PC-9 (cell line): Measurements from ENCODE around the gene RBMS3. TPM values are rescaled to one million over a fixed set of nuclear protein-coding genes. Genes with fewer than 3 reads are reported as not detected.

Experiments
- BruUV-seq: library from RNA; stranded (reverse); fragments of 400-500 nt; replicated peaks from 2 replicates; lab custom pipeline; 2021; lab: Mats Ljungman, UMichigan
- CTCF ChIA-PET: fragments of 300-600 bp; sonication (Branson Sonifier 250); formaldehyde crosslinking; loops from one replicate; lab custom pipeline; 2022; ENCODE audit warnings: antibody characterized with exemption; lab: Charles Lee
- POLR2A ChIA-PET: fragments of 300-600 bp; sonication (Branson Sonifier 250); formaldehyde crosslinking; loops from one replicate; lab custom pipeline; 2022; ENCODE audit warnings: antibody characterized with exemption; ENCODE audit not compliant: unreplicated experiment; lab: Charles Lee
- DNase-seq, 2 experiments: peaks; one replicate each; pipeline versions ENCODE4 v3.0.0 to v3.0.0-alpha.2; 2015 to 2022; ENCODE audit warnings: mixed read lengths in 1 of 2
- H2AFZ ChIP-seq: fragments of 200-600 bp; sonication (generic); 2 replicates; pipeline ENCODE4 v1.8.1; 2017; ENCODE audit warnings: antibody characterized with exemption
- H3F3A ChIP-seq: fragments of 200-600 bp; sonication (generic); 2 replicates; pipeline ENCODE4 v1.8.1; 2017; ENCODE audit warnings: antibody characterized with exemption, mild to moderate bottlenecking, low read depth; ENCODE audit not compliant: insufficient read depth
- H3K27ac ChIP-seq: fragments of 200-600 bp; sonication (generic); 2 replicates; pipeline ENCODE4 v1.6.1; 2016; ENCODE audit warnings: mixed run types
- H3K27me3 ChIP-seq: fragments of 200-600 bp; sonication (generic); 2 replicates; pipeline ENCODE4 v1.6.1; 2016; ENCODE audit warnings: low read depth, mixed run types; ENCODE audit not compliant: insufficient read depth
- H3K36me3 ChIP-seq: fragments of 200-600 bp; sonication (generic); 2 replicates; pipeline ENCODE4 v1.6.1; 2016; ENCODE audit warnings: low read depth, mixed run types
- H3K4me1 ChIP-seq: fragments of 200-600 bp; sonication (generic); replicated peaks from 2 replicates; pipeline ENCODE4 v1.6.1; 2016; ENCODE audit warnings: mixed run types; ENCODE audit not compliant: insufficient read depth
- H3K4me2 ChIP-seq: fragments of 200-600 bp; sonication (generic); 2 replicates; pipeline ENCODE4 v1.6.1; 2017; ENCODE audit warnings: mixed run types
- H3K4me3 ChIP-seq: fragments of 200-600 bp; sonication (generic); 2 replicates; pipeline ENCODE4 v1.6.1; 2016; ENCODE audit warnings: mixed run types
- H3K79me2 ChIP-seq: fragments of 200-600 bp; sonication (generic); 2 replicates; pipeline ENCODE4 v1.6.1; 2017; ENCODE audit warnings: low read depth, mixed run types
- H3K9me2 ChIP-seq: fragments of 200-600 bp; sonication (generic); 2 replicates; pipeline ENCODE4 v1.8.1; 2017; ENCODE audit warnings: mild to moderate bottlenecking; ENCODE audit not compliant: insufficient read depth
- H3K9me3 ChIP-seq: fragments of 200-600 bp; sonication (generic); 2 replicates; pipeline ENCODE4 v1.8.1; 2016; ENCODE audit warnings: low read depth; ENCODE audit not compliant: insufficient read depth
- H4K20me1 ChIP-seq: fragments of 200-600 bp; sonication (generic); 2 replicates; pipeline ENCODE4 v1.8.1; 2017; ENCODE audit not compliant: insufficient read depth
- EZH2 ChIP-seq: fragments of 200-600 bp; sonication (generic); IDR thresholded peaks from 2 replicates; pipeline ENCODE4 v1.8.0; 2017; ENCODE audit warnings: antibody characterized with exemption, low read depth
- intact Hi-C: fragments of 100-400 bp; cut with micrococcal nuclease; formaldehyde crosslinking; loops from one replicate; pipeline ENCODE4 v1.10.0; 2022; ENCODE audit not compliant: unreplicated experiment
- total RNA-seq: library from RNA; stranded (reverse); gene quantifications from 2 replicates; pipeline ENCODE4 v1.2.3, GENCODE V29; 2021
- TF ChIP-seq, protein P1 (sequence below): fragments of 200-600 bp; sonication (generic); conservative IDR thresholded peaks from 2 replicates; pipeline ENCODE4 v1.6.1; 2017; ENCODE audit warnings: mixed run types, antibody characterized with exemption, mild to moderate bottlenecking, moderate library complexity

Gene RBMS3
- total RNA-seq, 1 experiment from 2014 or later = 3.5 TPM

DNA sequence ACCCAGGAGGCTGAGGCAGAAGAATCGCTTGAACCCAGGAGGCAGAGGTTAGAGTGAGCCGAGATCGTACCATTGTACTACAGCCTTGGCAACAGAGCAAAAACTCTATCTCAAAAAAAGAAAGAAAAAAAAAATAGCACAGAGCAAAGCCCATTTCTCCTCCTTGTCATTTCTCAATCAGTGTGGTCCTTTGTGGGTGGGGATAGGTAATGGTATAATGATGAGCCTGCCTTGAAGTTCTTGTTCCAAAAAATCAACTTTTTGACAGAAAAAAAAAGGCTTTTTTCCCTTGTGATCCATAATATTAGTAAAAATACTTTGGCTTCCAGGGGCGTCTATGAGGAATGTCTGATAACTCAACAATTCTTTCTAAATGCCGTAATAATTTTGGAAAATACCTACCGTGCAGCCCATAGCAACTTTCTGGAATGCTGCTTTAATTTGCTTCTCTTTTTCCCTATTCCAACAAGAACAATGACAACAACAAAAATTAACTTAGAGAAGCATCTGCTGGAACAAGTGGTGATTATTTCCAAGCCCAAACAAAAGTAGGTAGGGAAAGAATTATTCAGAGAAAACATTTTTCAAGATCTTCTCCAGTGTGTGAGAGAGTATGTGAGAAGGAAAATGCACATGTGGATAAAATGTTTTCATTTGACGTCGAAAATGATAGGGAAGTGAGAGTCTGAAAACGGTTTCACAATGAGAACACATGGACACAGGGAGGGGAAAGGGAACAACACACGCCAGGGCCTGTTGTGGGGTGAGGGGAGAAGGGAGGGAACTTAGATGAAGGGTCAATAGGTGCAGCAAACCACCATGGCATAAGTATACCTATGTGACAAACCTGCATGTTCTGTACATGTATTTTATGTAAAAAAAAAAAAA lies 337.8 kb downstream of the RBMS3 start:
- no peaks in the 10 kb centered on the region for H3K79me2 ChIP-seq
- H3F3A ChIP-seq = no peaks in the 10 kb centered on the region
- ChIA-PET CTCF (no interaction called here), POLR2A (no interaction called here)
- H3K36me3 ChIP-seq = no peaks in the 10 kb centered on the region
- H3K27me3 ChIP-seq = no peaks in the 10 kb centered on the region
- no TSS peak for BruUV-seq
- no peak overlapping the region for H3K4me3 ChIP-seq
- H3K9me3 ChIP-seq = no peaks in the 10 kb centered on the region
- no peak overlapping the region for H3K27ac ChIP-seq
- intact Hi-C loops = no loop called here
- H4K20me1 ChIP-seq = no peaks in the 10 kb centered on the region
- no peak overlapping the region for H2AFZ ChIP-seq
- no peak for TF ChIP-seq EZH2
- TF ChIP-seq, protein P1, sequence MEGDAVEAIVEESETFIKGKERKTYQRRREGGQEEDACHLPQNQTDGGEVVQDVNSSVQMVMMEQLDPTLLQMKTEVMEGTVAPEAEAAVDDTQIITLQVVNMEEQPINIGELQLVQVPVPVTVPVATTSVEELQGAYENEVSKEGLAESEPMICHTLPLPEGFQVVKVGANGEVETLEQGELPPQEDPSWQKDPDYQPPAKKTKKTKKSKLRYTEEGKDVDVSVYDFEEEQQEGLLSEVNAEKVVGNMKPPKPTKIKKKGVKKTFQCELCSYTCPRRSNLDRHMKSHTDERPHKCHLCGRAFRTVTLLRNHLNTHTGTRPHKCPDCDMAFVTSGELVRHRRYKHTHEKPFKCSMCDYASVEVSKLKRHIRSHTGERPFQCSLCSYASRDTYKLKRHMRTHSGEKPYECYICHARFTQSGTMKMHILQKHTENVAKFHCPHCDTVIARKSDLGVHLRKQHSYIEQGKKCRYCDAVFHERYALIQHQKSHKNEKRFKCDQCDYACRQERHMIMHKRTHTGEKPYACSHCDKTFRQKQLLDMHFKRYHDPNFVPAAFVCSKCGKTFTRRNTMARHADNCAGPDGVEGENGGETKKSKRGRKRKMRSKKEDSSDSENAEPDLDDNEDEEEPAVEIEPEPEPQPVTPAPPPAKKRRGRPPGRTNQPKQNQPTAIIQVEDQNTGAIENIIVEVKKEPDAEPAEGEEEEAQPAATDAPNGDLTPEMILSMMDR = no peak
- H3K4me1 ChIP-seq = no peaks in the 10 kb centered on the region
- no peaks in the 10 kb centered on the region for H3K9me2 ChIP-seq
- no peak overlapping the region for H3K4me2 ChIP-seq
- DNase-seq = no peak

DNA sequence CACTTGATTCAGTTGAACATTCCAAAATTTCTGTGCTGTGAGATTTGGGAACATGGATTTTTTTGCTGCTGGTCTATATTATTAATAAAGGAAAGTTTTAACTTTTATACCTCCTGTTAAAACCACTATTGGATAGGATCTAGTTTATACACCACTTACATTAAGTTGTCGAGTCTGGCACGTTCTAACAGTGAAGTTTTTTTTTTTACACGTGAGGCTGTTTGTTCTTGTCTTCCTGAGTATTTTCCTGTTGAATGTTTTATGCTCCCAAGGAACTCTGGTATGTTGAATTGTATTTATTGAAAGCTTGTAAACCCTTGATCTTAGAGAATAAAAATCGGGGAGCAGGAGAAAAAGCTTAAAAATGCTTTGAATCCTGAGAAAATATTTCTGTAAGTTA lies 338.8 kb downstream of the RBMS3 start:
- H3K9me3 ChIP-seq = no peaks in the 10 kb centered on the region
- ChIA-PET CTCF (no interaction called here), POLR2A (no interaction called here)
- no peak for DNase-seq
- H3K4me1 ChIP-seq = no peaks in the 10 kb centered on the region
- no peak for TF ChIP-seq EZH2
- no peaks in the 10 kb centered on the region for H3F3A ChIP-seq
- H2AFZ ChIP-seq = no peak overlapping the region
- no peak overlapping the region for H3K4me3 ChIP-seq
- no peak overlapping the region for H3K27ac ChIP-seq
- no peaks in the 10 kb centered on the region for H3K36me3 ChIP-seq
- no peaks in the 10 kb centered on the region for H3K27me3 ChIP-seq
- no peaks in the 10 kb centered on the region for H4K20me1 ChIP-seq
- no peaks in the 10 kb centered on the region for H3K79me2 ChIP-seq
- no peak overlapping the region for H3K4me2 ChIP-seq
- H3K9me2 ChIP-seq = no peaks in the 10 kb centered on the region
- BruUV-seq = no TSS peak
- intact Hi-C loops = no loop called here

DNA sequence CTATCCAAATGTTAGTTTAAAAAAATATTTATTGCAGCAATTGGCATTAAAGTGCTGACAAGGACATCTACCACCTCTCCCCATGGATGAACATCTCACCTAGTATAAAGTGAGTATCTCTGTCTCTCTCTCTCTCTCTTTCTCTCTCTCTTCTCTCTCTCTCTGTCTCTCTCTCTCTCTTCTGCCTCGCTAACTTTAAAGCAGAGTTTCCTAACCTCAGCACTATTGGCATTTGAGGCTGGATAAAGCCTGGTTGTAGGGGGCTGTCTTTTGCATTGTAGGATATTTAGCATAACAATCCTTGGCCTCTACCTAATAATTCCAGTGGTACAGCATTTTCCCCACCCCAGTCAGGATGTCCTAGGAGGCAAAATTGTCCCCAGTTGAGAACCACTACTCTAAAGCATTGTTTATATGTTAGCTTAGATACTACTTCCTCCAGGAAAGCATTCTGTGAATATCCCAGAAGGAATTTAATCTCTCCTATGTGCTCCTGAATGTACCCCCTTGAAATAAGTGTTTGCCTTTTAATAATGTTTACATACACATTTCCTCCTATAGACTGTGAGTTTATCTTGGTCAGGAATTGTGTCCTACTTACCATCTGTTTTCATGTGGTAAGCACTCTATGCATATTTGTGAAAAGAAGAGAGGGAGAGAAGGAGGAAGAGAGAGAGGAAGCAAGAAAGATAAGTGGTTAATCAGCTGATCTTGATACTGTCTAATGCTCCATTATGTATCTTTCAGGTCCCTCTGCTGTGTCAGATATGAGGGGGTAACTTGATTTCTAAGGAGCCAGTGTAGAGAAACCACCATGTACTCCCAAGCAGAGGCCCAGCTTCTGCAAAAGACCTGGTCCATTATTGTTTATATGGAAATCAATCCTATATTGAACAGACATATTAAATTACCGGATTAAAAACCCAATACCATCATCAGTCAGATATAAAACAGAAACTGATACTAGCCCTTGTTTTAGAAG lies 346.6 kb downstream of the RBMS3 start:
- ChIA-PET POLR2A (no interaction called here), CTCF (no interaction called here)
- Histone ChIP-seq H4K20me1 (no peaks in the 10 kb centered on the region), H3K27ac (no peak overlapping the region), H3F3A (no peaks in the 10 kb centered on the region), H3K4me1 (no peaks in the 10 kb centered on the region), H3K4me3 (no peak overlapping the region), H3K36me3 (no peaks in the 10 kb centered on the region), H3K9me3 (no peaks in the 10 kb centered on the region), H2AFZ (no peak overlapping the region), H3K9me2 (peaks cover 5% of the 10 kb centered on the region; the same call in 1 of the 2 replicates), H3K27me3 (no peaks in the 10 kb centered on the region), H3K4me2 (no peak overlapping the region), H3K79me2 (no peaks in the 10 kb centered on the region)
- TF ChIP-seq, protein P1 = no peak
- TF ChIP-seq EZH2 = no peak
- intact Hi-C loops = no loop called here
- DNase-seq = no peak
- no TSS peak for BruUV-seq
